Trophoblast cell (in vitro differentiated cells and primary cell): Measurements from ENCODE around the gene MAP7.

ENCODE experiments used
- DNase-seq, 2 donors: peaks; one replicate each; pipeline ENCODE4 v3.0.0-alpha.2; 2016
- H2AFZ ChIP-seq: 2 replicates; pipeline ENCODE4 v1.6.1; 2013; ENCODE audit warnings: low read length, moderate library complexity, mild to moderate bottlenecking; ENCODE audit not compliant: insufficient read depth, poor library complexity
- H2AK5ac ChIP-seq: 2 replicates; pipeline ENCODE4 v1.6.1; 2013; ENCODE audit warnings: mild to moderate bottlenecking, low read length
- H2BK120ac ChIP-seq: 2 replicates; pipeline ENCODE4 v1.6.1; 2013; ENCODE audit warnings: low read length, mild to moderate bottlenecking, moderate library complexity; ENCODE audit not compliant: insufficient read depth, poor library complexity
- H2BK12ac ChIP-seq: 2 replicates; pipeline ENCODE4 v1.6.1; 2013; ENCODE audit warnings: mild to moderate bottlenecking, low read length, moderate library complexity
- H2BK5ac ChIP-seq: 2 replicates; pipeline ENCODE4 v1.6.1; 2013; ENCODE audit warnings: low read length, low read depth, moderate library complexity, mild to moderate bottlenecking; ENCODE audit not compliant: poor library complexity
- H3K14ac ChIP-seq: 2 replicates; pipeline ENCODE4 v1.6.1; 2013; ENCODE audit warnings: mild to moderate bottlenecking, low read length
- H3K18ac ChIP-seq: 2 replicates; pipeline ENCODE4 v1.6.1; 2013; ENCODE audit warnings: mild to moderate bottlenecking, low read length
- H3K23ac ChIP-seq: 2 replicates; pipeline ENCODE4 v1.6.1; 2013; ENCODE audit warnings: low read length
- H3K27ac ChIP-seq: 2 replicates; pipeline ENCODE4 v1.5.1; 2013; ENCODE audit warnings: low read depth, mild to moderate bottlenecking, inconsistent platforms, low read length, moderate library complexity
- H3K27me3 ChIP-seq: 2 replicates; pipeline ENCODE4 v1.6.1; 2013; ENCODE audit warnings: inconsistent platforms, mild to moderate bottlenecking, low read length, moderate library complexity; ENCODE audit not compliant: insufficient read depth
- H3K36me3 ChIP-seq, 2 experiments: 1 replicate in 1 of 2; 2 replicates in 1 of 2; pipeline ENCODE4 v1.6.1; 2013; ENCODE audit warnings: low read length in 2 of 2, mild to moderate bottlenecking in 2 of 2, moderate library complexity in 1 of 2; ENCODE audit not compliant: insufficient read depth in 2 of 2, control insufficient read depth in 1 of 2
- H3K4ac ChIP-seq: 2 replicates; pipeline ENCODE4 v1.6.1; 2013; ENCODE audit warnings: low read depth, mild to moderate bottlenecking, low read length, moderate library complexity
- H3K4me1 ChIP-seq, 2 experiments: 1 replicate in 1 of 2; 2 replicates in 1 of 2; pipeline ENCODE4 v1.6.1; 2013; ENCODE audit warnings: low read length in 2 of 2, mild to moderate bottlenecking in 2 of 2, moderate library complexity in 1 of 2; ENCODE audit not compliant: insufficient read depth in 2 of 2, control insufficient read depth in 1 of 2
- H3K4me2 ChIP-seq: 2 replicates; pipeline ENCODE4 v1.6.1; 2013; ENCODE audit warnings: inconsistent platforms, mild to moderate bottlenecking, low read length, moderate library complexity
- H3K4me3 ChIP-seq: 2 replicates; pipeline ENCODE4 v1.5.1; 2013; ENCODE audit warnings: mild to moderate bottlenecking, low read depth, low read length, inconsistent platforms
- H3K79me1 ChIP-seq: one replicate; pipeline ENCODE4 v1.6.1; 2013; ENCODE audit warnings: low read length
- H3K79me2 ChIP-seq: 2 replicates; pipeline ENCODE4 v1.6.1; 2013; ENCODE audit warnings: low read length, mild to moderate bottlenecking; ENCODE audit not compliant: control insufficient read depth, insufficient read depth, poor library complexity
- H3K9ac ChIP-seq: 2 replicates; pipeline ENCODE4 v1.6.1; 2013; ENCODE audit warnings: mild to moderate bottlenecking, low read length
- H3K9me3 ChIP-seq: 2 replicates; pipeline ENCODE4 v1.6.1; 2013; ENCODE audit warnings: low read depth, mild to moderate bottlenecking, control low read depth, inconsistent platforms, low read length; ENCODE audit not compliant: insufficient read depth
- H4K12ac ChIP-seq: 2 replicates; pipeline ENCODE4 v1.6.1; 2013; ENCODE audit warnings: low read depth, mild to moderate bottlenecking, low read length, moderate library complexity
- H4K8ac ChIP-seq: 2 replicates; pipeline ENCODE4 v1.6.1; 2013; ENCODE audit warnings: low read depth, mild to moderate bottlenecking, low read length, moderate library complexity
- H4K91ac ChIP-seq: one replicate; pipeline ENCODE4 v1.6.1; 2013; ENCODE audit warnings: low read depth, mild to moderate bottlenecking, low read length, moderate library complexity
- WGBS: extraction: QIAGEN DNeasy Blood & Tissue Kit; methylation state at CpG from one replicate; pipeline ENCODE4 v1.1.7; 2013; ENCODE audit warnings: missing lambda C conversion rate; ENCODE audit not compliant: insufficient read length, insufficient coverage; ENCODE audit errors: extremely low coverage; 5-methylcytosine and 5-hydroxymethylcytosine counted together

MAP7 gene

GRCh38 chr6:136549300-136550044 is 750 bp downstream of the MAP7 start:
- Histone ChIP-seq H3K14ac (peak overlapping the region; percentile 52), H3K4ac (peak overlapping the region; percentile 97), H3K27me3 (no peaks in the 10 kb centered on the region), H2BK120ac (peak overlapping the region; percentile 64), H3K9me3 (no peaks in the 10 kb centered on the region), H4K8ac (peak overlapping the region; percentile 78), H2BK12ac (no peak overlapping the region), H3K4me3 (peak overlapping the region; percentile 87), H3K23ac (peak overlapping the region; percentile 74), H3K4me2 (peak overlapping the region; percentile 95), H3K79me1 (peaks cover 8% of the 10 kb centered on the region), H3K9ac (peak overlapping the region; percentile 60), H3K18ac (peak overlapping the region; percentile 78), H3K27ac (peak overlapping the region; percentile 13), H2AFZ (peak overlapping the region; percentile 93), H2AK5ac (no peak overlapping the region), H3K4me1 (peaks cover 2 to 3% of the 10 kb centered on the region in 2 experiments), H4K12ac (peak overlapping the region; percentile 84), H3K79me2 (peaks cover 9% of the 10 kb centered on the region), H2BK5ac (peak overlapping the region; percentile 57), H4K91ac (peak overlapping the region; percentile 67), H3K36me3 (no peaks in the 10 kb centered on the region)
- WGBS = no CpG with 5 or more reads among the region's 42 CpGs
- DNase-seq = peak; percentile 7 to 46

- WGBS = no CpG with 5 or more reads among the region's 14 CpGs
- no peak overlapping the region for H3K18ac ChIP-seq
These were observed 1.5 kb downstream of the MAP7 start for GRCh38 chr6:136548582-136549299.

GRCh38 chr6:136547871-136548270 is 2.4 kb downstream of the MAP7 start:
- no peaks in the 10 kb centered on the region for H3K36me3 ChIP-seq
- H2AFZ ChIP-seq = no peak overlapping the region
- no peak overlapping the region for H3K23ac ChIP-seq
- H4K91ac ChIP-seq = no peak overlapping the region
- H3K4ac ChIP-seq = no peak overlapping the region
- peaks cover 8% of the 10 kb centered on the region for H3K79me1 ChIP-seq
- no peak overlapping the region for H2BK120ac ChIP-seq
- no peak for DNase-seq
- peaks cover 2 to 3% of the 10 kb centered on the region in 2 experiments for H3K4me1 ChIP-seq
- no peak overlapping the region for H2BK5ac ChIP-seq
- WGBS = no CpG with 5 or more reads among the region's 1 CpG
- no peak overlapping the region for H3K9ac ChIP-seq
- H4K8ac ChIP-seq = no peak overlapping the region
- H3K27ac ChIP-seq = no peak overlapping the region
- H3K9me3 ChIP-seq = no peaks in the 10 kb centered on the region
- H3K4me3 ChIP-seq = no peak overlapping the region
- no peak overlapping the region for H3K18ac ChIP-seq
- H3K14ac ChIP-seq = no peak overlapping the region
- no peak overlapping the region for H3K4me2 ChIP-seq
- peaks cover 9% of the 10 kb centered on the region for H3K79me2 ChIP-seq
- no peak overlapping the region for H2AK5ac ChIP-seq
- H2BK12ac ChIP-seq = no peak overlapping the region
- no peaks in the 10 kb centered on the region for H3K27me3 ChIP-seq
- no peak overlapping the region for H4K12ac ChIP-seq

More at GRCh38 chr6:136548582-136549299, 1.5 kb downstream of the MAP7 start:
- Histone ChIP-seq H2BK5ac (no peak overlapping the region), H3K14ac (no peak overlapping the region), H3K4ac (peak overlapping the region; percentile 6), H4K8ac (no peak overlapping the region), H3K27ac (no peak overlapping the region), H3K4me3 (no peak overlapping the region), H3K9ac (no peak overlapping the region), H2BK12ac (no peak overlapping the region), H3K79me1 (peaks cover 8% of the 10 kb centered on the region), H3K4me1 (peaks cover 2 to 3% of the 10 kb centered on the region in 2 experiments), H3K27me3 (no peaks in the 10 kb centered on the region), H3K9me3 (no peaks in the 10 kb centered on the region), H2BK120ac (no peak overlapping the region), H2AK5ac (no peak overlapping the region), H2AFZ (no peak overlapping the region), H3K36me3 (no peaks in the 10 kb centered on the region), H3K23ac (no peak overlapping the region), H3K79me2 (peaks cover 9% of the 10 kb centered on the region), H3K4me2 (peak overlapping the region; percentile 95), H4K12ac (no peak overlapping the region), H4K91ac (no peak overlapping the region)
- DNase-seq = no peak

GRCh38 chr6:136547336-136547735 is 2.9 kb downstream of the MAP7 start:
- Histone ChIP-seq H3K4me2 (no peak overlapping the region), H3K23ac (no peak overlapping the region), H3K27ac (no peak overlapping the region), H3K4ac (no peak overlapping the region), H3K9ac (no peak overlapping the region), H3K4me3 (no peak overlapping the region), H3K18ac (no peak overlapping the region), H4K8ac (no peak overlapping the region), H3K36me3 (no peaks in the 10 kb centered on the region), H4K91ac (no peak overlapping the region), H4K12ac (no peak overlapping the region), H3K79me1 (peaks cover 8% of the 10 kb centered on the region), H3K4me1 (peaks cover 2 to 3% of the 10 kb centered on the region in 2 experiments), H2AK5ac (no peak overlapping the region), H2AFZ (no peak overlapping the region), H2BK12ac (no peak overlapping the region), H3K79me2 (peaks cover 9% of the 10 kb centered on the region), H2BK120ac (no peak overlapping the region), H3K27me3 (no peaks in the 10 kb centered on the region), H3K9me3 (no peaks in the 10 kb centered on the region), H2BK5ac (no peak overlapping the region), H3K14ac (no peak overlapping the region)
- no CpG with 5 or more reads among the region's 4 CpGs for WGBS
- DNase-seq = peak in 1 of 2 donors; percentile 63
